Esophagus muscularis mucosa (tissue), 4 donors: ENCODE results near the gene NNAT. TPM values are rescaled to one million over a fixed set of nuclear protein-coding genes. Genes with fewer than 3 reads are reported as not detected.

Experiments used
- DNase-seq: peaks from one replicate; pipeline ENCODE4 v3.0.0-alpha.2; 2017; ENCODE audit errors: extremely low spot score
- H3K27ac ChIP-seq, 4 donors: fragments of 200-600 bp; sonication (generic); replicated peaks in 1 of 4; 1 replicate in 3 of 4; 2 replicates in 1 of 4; pipeline ENCODE4 v1.5.1; 2016 to 2019; ENCODE audit warnings: mild to moderate bottlenecking in 1 of 4
- H3K27me3 ChIP-seq, 4 donors: fragments of 200-600 bp; sonication (generic); one replicate each; pipeline versions ENCODE4 v1.5.1 to v1.6.0; 2016 to 2019
- H3K36me3 ChIP-seq, 4 donors: fragments of 200-600 bp; sonication (generic); one replicate each; pipeline ENCODE4 v1.5.1; 2016 to 2019
- H3K4me1 ChIP-seq, 4 donors: fragments of 200-600 bp; sonication (generic); one replicate each; pipeline ENCODE4 v1.5.1; 2016 to 2019
- H3K4me3 ChIP-seq, 4 donors: fragments of 200-600 bp; sonication (generic); 1 replicate in 2 of 4; 2 replicates in 2 of 4; pipeline ENCODE4 v1.5.1; 2016 to 2019; ENCODE audit warnings: mild to moderate bottlenecking in 4 of 4, moderate library complexity in 1 of 4
- H3K9me3 ChIP-seq, 4 donors: fragments of 200-600 bp; sonication (generic); 1 replicate in 3 of 4; 2 replicates in 1 of 4; pipeline ENCODE4 v1.5.1; 2016 to 2019
- EP300 ChIP-seq: sonication (generic); formaldehyde crosslinking; IDR thresholded peaks from one replicate; pipeline ENCODE4 v1.6.1; 2017; ENCODE audit warnings: antibody characterized with exemption
- POLR2A ChIP-seq: fragments of 450-650 bp; IDR thresholded peaks from one replicate; pipeline ENCODE4 v1.6.1; 2017; ENCODE audit warnings: antibody characterized with exemption, moderate library complexity, mild to moderate bottlenecking, low read depth
- POLR2AphosphoS5 ChIP-seq, 2 donors: sonication (generic); formaldehyde crosslinking; IDR thresholded peaks; one replicate each; pipeline ENCODE4 v1.6.1; 2017; ENCODE audit warnings: antibody characterized with exemption in 2 of 2
- WGBS: methylation state at CpG from one replicate; pipeline ENCODE4 v1.1.5; 2018; 5-methylcytosine and 5-hydroxymethylcytosine counted together
- intact Hi-C: fragments of 100-400 bp; cut with DNase I; formaldehyde crosslinking; loops from one replicate; pipeline ENCODE4 v1.15.1; 2023
- total RNA-seq, 4 donors: library from RNA; depleted of rRNA; stranded (reverse); fragments of >200 nt; gene quantifications; one replicate each; pipeline versions ENCODE4 v1.1.0 to v1.2.1, GENCODE V29; 2016
- TF ChIP-seq, protein P1 (sequence below), 3 experiments: fragments of 200-600 bp in 2 of 3; fragments of 450-650 bp in 1 of 3; sonication (generic) in 2 of 3; IDR thresholded peaks; one replicate each; pipeline ENCODE4 v1.5.1; 2017 to 2019; ENCODE audit warnings: antibody characterized with exemption in 3 of 3, mild to moderate bottlenecking in 2 of 3, moderate library complexity in 1 of 3

NNAT gene
- total RNA-seq, 4 donors from 2014 or later, result 2.6 to 14.1 (median 9.1) TPM

DNA sequence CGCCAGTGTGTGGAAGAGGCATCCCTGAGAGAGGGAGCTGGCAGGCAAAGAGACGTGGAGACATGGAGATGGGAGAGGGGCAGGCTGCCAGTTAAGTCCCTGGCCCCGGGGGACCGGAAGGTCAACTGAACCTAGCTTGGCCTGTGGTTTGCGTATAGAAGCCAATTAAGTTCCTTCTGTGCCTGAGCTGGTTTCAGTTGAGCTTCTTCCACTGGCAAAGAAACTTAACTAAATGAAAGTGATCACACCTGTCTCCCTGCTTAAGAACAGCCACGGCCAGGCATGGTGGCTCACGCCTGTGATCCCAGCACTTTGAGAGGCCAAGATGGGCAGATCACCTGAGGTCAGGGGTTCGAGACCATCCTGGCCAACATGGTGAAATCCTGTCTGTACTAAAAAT, 26.7 kb upstream of the NNAT start:
- DNase-seq, result no peak
- Histone ChIP-seq H3K27me3 (no peaks in the 10 kb centered on the region), H3K4me1 (no peaks in the 10 kb centered on the region), H3K4me3 (no peak overlapping the region), H3K27ac (no peak overlapping the region), H3K9me3 (no peaks in the 10 kb centered on the region), H3K36me3 (peaks cover 0 to 15% (median 10%) of the 10 kb centered on the region in 4 donors)
- intact Hi-C loops, result no loop called here
- WGBS, result 90% methylated on average over 8 of the region's 8 CpGs
- TF ChIP-seq EP300 (no peak), POLR2A (no peak), POLR2AphosphoS5 (IDR thresholded peaks at IDR 0.05) (no peak)
- TF ChIP-seq, protein P1, sequence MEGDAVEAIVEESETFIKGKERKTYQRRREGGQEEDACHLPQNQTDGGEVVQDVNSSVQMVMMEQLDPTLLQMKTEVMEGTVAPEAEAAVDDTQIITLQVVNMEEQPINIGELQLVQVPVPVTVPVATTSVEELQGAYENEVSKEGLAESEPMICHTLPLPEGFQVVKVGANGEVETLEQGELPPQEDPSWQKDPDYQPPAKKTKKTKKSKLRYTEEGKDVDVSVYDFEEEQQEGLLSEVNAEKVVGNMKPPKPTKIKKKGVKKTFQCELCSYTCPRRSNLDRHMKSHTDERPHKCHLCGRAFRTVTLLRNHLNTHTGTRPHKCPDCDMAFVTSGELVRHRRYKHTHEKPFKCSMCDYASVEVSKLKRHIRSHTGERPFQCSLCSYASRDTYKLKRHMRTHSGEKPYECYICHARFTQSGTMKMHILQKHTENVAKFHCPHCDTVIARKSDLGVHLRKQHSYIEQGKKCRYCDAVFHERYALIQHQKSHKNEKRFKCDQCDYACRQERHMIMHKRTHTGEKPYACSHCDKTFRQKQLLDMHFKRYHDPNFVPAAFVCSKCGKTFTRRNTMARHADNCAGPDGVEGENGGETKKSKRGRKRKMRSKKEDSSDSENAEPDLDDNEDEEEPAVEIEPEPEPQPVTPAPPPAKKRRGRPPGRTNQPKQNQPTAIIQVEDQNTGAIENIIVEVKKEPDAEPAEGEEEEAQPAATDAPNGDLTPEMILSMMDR (IDR thresholded peaks at IDR 0.05), result no peak

DNA sequence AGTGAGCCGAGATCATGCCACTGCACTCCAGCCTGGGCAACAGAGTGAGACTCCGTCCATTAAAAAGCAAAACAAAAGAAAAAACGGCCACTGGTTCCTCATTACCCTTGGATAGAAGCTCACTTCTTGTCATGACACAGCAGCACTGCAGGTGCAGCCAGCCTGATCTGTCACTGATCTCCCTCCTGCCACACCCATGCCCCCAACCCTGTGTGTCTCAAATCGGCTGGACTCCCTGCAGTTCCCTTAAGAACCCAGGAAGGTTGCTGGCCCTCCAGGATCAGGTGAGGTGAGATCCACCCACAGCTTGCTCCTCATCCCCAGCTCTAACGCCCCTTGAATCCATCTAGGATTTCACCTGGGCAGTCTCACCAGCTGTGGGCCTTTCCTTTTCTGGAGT, 26.3 kb upstream of the NNAT start:
- Histone ChIP-seq H3K36me3 (peaks cover 0 to 15% (median 10%) of the 10 kb centered on the region in 4 donors), H3K4me3 (no peak overlapping the region), H3K27me3 (no peaks in the 10 kb centered on the region), H3K4me1 (no peaks in the 10 kb centered on the region), H3K9me3 (no peaks in the 10 kb centered on the region), H3K27ac (no peak overlapping the region)
- no peak for TF ChIP-seq POLR2AphosphoS5 (IDR thresholded peaks at IDR 0.05)
- no peak for TF ChIP-seq EP300
- TF ChIP-seq, protein P1 (IDR thresholded peaks at IDR 0.05), result no peak
- TF ChIP-seq POLR2A, result no peak
- WGBS, result 86% methylated on average over 5 of the region's 5 CpGs
- no peak for DNase-seq
- intact Hi-C loops, result no loop called here

DNA sequence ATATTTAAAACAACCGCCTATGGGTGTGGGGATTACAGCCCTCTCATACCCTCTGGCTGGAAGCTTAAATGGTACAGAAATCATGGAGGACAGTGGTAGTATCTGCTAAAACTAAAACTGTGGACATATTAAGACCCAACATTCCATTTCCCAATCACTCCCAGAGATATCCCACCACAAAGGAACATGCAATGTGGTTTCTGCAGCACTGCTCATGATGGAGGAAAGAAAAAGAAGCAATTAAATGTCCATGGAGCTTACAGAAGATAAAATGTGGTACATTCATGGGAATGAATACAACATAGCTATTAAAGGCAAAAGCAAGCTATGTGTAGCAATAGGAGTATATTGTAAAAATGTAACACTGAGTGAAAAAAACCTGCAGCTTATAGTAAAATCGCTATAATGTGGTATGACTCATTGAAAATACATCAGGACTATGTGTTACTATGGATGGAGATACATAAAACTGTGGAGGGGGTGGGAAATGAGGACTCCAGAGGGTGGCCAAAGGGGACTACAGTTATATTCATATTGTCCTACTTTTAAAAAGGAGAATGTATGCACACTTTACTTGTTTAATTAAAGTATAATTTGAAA, 22.9 kb upstream of the NNAT start:
- intact Hi-C loops, result no loop called here
- Histone ChIP-seq H3K4me1 (peaks cover 0 to 2% (median under 1%) of the 10 kb centered on the region in 4 donors), H3K27ac (no peak overlapping the region), H3K36me3 (peaks cover 0 to 10% (median 3%) of the 10 kb centered on the region in 4 donors), H3K4me3 (no peak overlapping the region), H3K9me3 (no peaks in the 10 kb centered on the region), H3K27me3 (no peaks in the 10 kb centered on the region)
- WGBS, result 86% methylated on average over 2 of the region's 2 CpGs
- TF ChIP-seq POLR2A (no peak), POLR2AphosphoS5 (IDR thresholded peaks at IDR 0.05) (no peak), EP300 (no peak)
- TF ChIP-seq, protein P1 (IDR thresholded peaks at IDR 0.05), result no peak
- no peak for DNase-seq

GRCh38 chr20:37500311-37500710, 20.7 kb upstream of the NNAT start:
- WGBS, result 93% methylated on average over 7 of the region's 7 CpGs
- no peaks in the 10 kb centered on the region for H3K9me3 ChIP-seq
- DNase-seq, result no peak
- H3K36me3 ChIP-seq, result peaks cover 0 to 4% (median 2%) of the 10 kb centered on the region in 4 donors
- peaks cover 0 to 9% (median 7%) of the 10 kb centered on the region in 4 donors for H3K4me1 ChIP-seq
- TF ChIP-seq, protein P1 (IDR thresholded peaks at IDR 0.05), result no peak
- TF ChIP-seq POLR2AphosphoS5 (IDR thresholded peaks at IDR 0.05), result no peak
- TF ChIP-seq POLR2A, result no peak
- no peak for TF ChIP-seq EP300
- intact Hi-C loops, result no loop called here
- H3K27me3 ChIP-seq, result no peaks in the 10 kb centered on the region
- no peak overlapping the region for H3K27ac ChIP-seq
- no peak overlapping the region for H3K4me3 ChIP-seq

DNA sequence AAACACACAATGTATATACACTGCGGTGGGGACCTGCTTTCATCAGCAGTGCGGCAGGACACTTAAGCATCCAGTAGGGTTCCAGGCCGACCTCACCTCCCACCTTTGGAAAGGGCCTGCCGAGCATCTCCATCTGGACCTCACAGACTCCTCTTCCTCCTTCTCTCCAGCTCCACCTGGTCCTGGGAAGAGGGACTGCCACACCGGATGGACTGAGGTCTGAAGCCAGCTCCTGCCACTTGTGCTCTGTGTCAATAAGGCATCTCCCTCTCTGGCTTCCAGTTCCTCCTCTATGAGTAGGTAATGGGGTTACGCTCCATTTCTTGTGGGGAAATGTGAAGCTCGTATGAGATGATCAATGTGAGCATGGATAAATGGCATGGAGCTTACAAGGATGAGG, 19.1 kb upstream of the NNAT start:
- WGBS, result 74% methylated on average over 7 of the region's 7 CpGs
- Histone ChIP-seq H3K27me3 (no peaks in the 10 kb centered on the region), H3K36me3 (no peaks in the 10 kb centered on the region), H3K4me1 (peaks cover 0 to 20% (median 7%) of the 10 kb centered on the region in 4 donors), H3K27ac (no peak overlapping the region), H3K4me3 (no peak overlapping the region), H3K9me3 (no peaks in the 10 kb centered on the region)
- DNase-seq, result no peak
- TF ChIP-seq POLR2A (no peak), POLR2AphosphoS5 (IDR thresholded peaks at IDR 0.05) (no peak), EP300 (no peak)
- TF ChIP-seq, protein P1 (IDR thresholded peaks at IDR 0.05), result no peak
- intact Hi-C loops, result no loop called here
